ENCODE measurements around the gene RAD23A.

The RAD23A gene

DNA sequence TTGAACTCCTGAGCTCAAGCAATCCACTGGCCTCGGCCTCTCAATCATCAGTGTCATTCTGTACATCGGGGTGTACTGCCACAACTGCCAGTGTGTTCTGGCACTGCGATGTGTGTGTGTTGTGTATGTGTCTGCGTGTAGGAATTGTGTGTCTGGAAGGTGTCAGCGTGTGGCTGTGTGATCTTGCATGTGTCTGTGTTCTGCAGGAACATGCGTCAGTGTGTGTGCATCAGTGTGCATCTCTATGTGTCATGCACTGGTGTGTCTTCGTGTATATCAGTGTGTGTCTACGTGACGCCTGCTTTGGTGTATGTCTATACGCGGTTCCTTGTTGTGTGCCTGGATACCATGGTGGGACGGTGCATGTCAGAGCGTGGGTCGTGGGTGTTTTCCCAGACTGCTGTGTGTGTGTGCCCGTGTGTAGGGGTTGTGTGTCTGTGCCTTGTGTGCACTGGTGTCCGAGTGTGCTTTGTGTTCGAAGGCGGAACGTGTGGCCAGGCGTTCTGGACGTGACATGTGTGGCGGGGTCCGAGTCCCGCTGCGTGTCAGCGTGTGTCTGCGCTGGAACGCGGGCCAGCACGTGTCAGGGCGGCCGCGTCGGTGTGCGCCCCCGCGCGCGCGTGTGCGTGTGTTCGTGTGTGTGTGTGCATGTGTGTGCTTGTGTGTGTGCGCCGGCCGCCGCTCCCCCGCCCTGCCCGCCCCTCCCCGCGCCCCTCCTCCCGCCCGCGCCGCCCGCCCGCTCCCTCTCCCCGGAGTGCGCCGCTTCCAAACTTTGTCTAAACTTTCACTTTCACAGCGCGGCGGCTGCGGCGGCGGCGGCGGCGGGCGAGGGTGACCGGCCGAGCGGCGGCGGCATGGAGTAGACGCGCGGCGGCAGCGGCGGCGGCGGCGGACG, 49.3 kb downstream of the RAD23A start, which contains the start of gene NFIX:
Gene NFIX (plus strand): TSS at position 775 of the 895 bp plus-strand sequence. CDS start 363 bp downstream, outside the sequence.
- Mint-ChIP-seq H3K4me1 (peaks cover 31% of the 10 kb centered on the region), H3K9me3 (peaks cover 2% of the 10 kb centered on the region), H3K27me3 (ENCODE audit: low read depth) (peaks cover 84% of the 10 kb centered on the region), H3K27ac (peak within 1 kb of the TSS; percentile 50 to 95 (median 87)), H3K4me3 (peak within 1 kb of the TSS; percentile 87 to 98 (median 95)), H3K36me3 (ENCODE audit: low read depth) (peaks cover 8% of the 10 kb centered on the region)
- TF ChIP-seq, protein P1, sequence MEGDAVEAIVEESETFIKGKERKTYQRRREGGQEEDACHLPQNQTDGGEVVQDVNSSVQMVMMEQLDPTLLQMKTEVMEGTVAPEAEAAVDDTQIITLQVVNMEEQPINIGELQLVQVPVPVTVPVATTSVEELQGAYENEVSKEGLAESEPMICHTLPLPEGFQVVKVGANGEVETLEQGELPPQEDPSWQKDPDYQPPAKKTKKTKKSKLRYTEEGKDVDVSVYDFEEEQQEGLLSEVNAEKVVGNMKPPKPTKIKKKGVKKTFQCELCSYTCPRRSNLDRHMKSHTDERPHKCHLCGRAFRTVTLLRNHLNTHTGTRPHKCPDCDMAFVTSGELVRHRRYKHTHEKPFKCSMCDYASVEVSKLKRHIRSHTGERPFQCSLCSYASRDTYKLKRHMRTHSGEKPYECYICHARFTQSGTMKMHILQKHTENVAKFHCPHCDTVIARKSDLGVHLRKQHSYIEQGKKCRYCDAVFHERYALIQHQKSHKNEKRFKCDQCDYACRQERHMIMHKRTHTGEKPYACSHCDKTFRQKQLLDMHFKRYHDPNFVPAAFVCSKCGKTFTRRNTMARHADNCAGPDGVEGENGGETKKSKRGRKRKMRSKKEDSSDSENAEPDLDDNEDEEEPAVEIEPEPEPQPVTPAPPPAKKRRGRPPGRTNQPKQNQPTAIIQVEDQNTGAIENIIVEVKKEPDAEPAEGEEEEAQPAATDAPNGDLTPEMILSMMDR (IDR thresholded peaks at IDR 0.05; ENCODE audit: unreplicated experiment in 3 of 3) = no peak

DNA sequence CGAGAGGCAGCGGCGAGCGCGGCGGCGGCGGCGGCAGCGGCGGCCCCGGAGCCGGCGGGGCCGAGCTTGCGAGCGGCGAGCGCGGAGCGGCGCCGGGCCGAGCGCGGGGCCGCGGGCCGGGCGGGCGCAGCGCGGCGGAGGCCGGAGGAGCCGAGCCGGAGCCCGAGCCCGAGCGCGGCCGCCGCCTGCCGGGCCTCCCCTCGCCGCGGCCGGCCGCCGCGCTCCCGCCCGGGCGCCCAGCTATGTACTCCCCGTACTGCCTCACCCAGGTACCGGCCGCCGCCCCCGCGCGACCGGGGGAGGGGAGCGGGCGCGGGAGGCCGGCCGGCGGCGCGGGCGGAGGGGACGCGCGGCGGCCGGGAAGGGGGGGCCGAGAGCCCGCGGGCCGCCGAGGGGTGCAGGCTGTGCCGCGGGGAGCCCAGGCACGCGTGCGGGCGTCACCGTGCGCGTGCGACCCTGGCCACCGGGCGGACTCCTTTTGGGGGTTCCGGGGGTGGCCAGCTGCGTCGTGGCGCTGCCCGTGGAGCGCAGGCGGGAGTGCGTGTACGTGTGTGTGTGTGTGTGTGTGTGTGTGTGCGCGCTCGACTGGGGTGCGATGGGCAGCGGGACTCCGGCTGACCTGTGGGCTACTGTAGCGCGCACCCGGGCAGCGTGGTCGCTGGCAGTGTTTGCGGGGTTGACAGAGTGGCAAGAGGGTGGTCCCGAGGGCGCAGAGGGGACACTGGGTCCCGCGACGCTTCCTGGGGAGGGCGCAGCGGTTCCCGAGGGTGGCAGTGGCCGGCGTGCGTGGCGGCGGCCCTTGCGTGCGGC, 50.1 kb downstream of the RAD23A start:
- H3K4me3 Mint-ChIP-seq = peak overlapping the region; percentile 84 to 92 (median 91)
- H3K27ac Mint-ChIP-seq = peak overlapping the region in 1 of 3 experiments; percentile 81
- peaks cover 89% of the 10 kb centered on the region for H3K27me3 Mint-ChIP-seq (ENCODE audit: low read depth)
- peaks cover 8% of the 10 kb centered on the region for H3K36me3 Mint-ChIP-seq (ENCODE audit: low read depth)
- peaks cover 27% of the 10 kb centered on the region for H3K4me1 Mint-ChIP-seq
- peaks cover 2% of the 10 kb centered on the region for H3K9me3 Mint-ChIP-seq
- TF ChIP-seq, protein P1 (IDR thresholded peaks at IDR 0.05; ENCODE audit: unreplicated experiment in 3 of 3) = no peak

DNA sequence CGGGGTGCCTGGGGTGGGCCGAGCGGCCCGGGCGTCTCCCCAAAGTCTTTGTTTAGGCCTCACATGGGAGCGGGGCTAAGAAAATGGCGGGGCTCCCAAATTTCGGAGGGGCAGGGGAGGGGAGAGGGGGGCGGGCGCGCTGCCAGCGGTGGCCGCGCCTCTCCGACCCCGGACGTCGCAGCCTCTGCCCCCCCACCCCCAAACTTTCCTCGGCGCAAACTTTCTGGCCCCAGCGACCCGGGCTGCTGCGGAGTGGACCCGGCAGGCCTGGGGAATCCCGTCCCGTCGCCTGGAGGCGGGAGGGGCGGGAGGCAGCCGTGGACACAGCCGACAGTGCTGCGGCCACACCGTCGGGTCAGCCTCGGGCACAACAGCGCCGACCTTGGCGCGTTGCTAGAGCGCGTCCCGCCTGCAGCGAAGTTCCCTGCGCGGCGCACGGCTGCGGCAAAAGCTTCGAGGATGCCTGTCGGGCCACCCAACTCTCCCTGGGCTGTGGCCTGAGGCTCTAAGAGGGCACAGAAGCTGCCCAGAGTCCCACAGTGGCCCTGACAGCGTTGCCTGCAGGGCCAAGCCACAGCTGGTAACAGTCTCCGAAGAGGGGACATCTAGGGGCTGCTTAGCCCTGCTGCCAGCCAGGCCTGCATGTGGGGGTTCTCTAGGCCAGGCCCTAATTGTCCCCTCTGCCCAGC, 50.9 kb downstream of the RAD23A start:
- peaks cover 8% of the 10 kb centered on the region for H3K36me3 Mint-ChIP-seq (ENCODE audit: low read depth)
- TF ChIP-seq, protein P1 (IDR thresholded peaks at IDR 0.05; ENCODE audit: unreplicated experiment in 3 of 3) = no peak
- peaks cover 89% of the 10 kb centered on the region for H3K27me3 Mint-ChIP-seq (ENCODE audit: low read depth)
- H3K9me3 Mint-ChIP-seq = peaks cover 2% of the 10 kb centered on the region
- peak overlapping the region in 2 of 3 experiments; percentile 81 to 84 for H3K27ac Mint-ChIP-seq
- peak overlapping the region; percentile 67 to 87 (median 87) for H3K4me3 Mint-ChIP-seq
- peaks cover 26% of the 10 kb centered on the region for H3K4me1 Mint-ChIP-seq

DNA sequence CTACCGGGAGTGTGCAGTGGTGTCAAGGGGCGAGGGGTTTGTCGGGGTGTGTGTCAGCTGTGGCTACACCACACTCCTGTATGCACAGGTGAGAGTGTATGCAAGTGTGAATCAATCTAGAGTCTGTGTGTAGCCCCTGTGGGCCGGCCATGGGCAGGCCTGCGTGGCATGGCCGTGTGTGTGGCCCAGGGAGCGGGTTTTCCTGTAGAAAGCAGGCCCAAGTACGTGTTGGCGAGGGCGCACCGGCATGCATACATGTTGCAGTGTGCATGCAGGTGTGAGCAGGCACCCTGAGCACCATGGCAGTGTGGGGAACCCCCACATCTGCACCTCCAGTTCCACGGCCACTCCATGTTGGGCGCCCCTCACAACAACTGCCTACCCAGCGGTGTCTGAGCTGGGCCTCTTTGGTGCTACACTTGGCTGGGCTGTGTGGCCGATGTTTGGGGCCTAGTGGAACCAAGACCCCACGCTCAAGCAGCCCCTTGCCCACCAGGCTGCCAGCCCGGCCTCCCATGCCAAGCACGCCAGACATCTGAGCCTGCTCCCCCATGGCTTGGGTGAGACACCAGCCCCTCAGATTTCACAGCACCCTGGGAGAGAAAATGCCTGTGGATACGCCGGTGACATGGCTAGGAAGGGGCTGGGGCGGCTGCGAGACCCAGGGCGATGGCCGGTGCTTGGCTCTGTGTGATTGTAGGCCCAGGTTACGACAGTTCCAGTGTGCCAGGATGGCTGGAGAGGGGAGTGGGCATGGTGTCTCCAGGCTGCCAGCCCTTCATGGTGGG, 51.7 kb downstream of the RAD23A start:
- TF ChIP-seq, protein P1 (IDR thresholded peaks at IDR 0.05; ENCODE audit: unreplicated experiment in 3 of 3) = no peak
- Mint-ChIP-seq H3K27ac (peak overlapping the region in 2 of 3 experiments; percentile 81 to 92), H3K4me1 (peaks cover 26% of the 10 kb centered on the region), H3K4me3 (peak overlapping the region; percentile 69 to 87 (median 87)), H3K36me3 (ENCODE audit: low read depth) (peaks cover 8% of the 10 kb centered on the region), H3K9me3 (peaks cover 2% of the 10 kb centered on the region), H3K27me3 (ENCODE audit: low read depth) (peaks cover 83% of the 10 kb centered on the region)

Measured in nephron (organoid).